Measurements from ENCODE around the gene TMED7.
A peak's percentile ranks its signal among the peaks of the same experiment; 100 is the strongest.

Gene TMED7

DNA sequence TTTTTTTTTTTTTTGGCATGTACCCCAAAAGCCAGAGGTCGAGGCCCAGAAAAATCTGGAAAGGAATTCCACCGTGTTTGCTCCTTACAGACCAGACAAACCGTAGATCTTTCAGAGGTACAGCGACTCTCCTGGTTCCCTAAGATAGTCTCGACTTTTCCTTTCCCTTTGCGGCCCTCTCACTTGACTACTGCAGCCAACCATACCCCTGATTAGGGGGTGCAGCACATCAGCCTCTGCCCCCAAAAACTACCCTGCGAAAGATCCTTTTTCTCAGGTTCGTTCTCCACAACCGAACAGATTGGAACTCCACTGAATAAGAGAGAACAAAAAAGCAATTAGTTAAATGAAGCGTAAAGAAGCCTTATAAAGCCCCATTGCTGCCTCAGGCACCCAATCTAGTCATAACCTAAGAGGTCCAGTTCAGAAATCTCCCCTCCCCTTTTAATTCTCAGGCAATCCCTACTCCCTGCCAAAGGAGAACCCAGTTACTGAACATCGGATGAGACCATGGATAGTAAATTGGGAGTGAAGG, 23.2 kb downstream of the TMED7 start:
- Histone ChIP-seq H3K4me3 (ENCODE audit: low read depth, low read length) (peak overlapping the region; percentile 97), H2AFZ (ENCODE audit: low read length, unreplicated experiment) (peak overlapping the region; percentile 39), H3K79me2 (ENCODE audit: control insufficient read depth, insufficient read depth, low read length, unreplicated experiment) (peaks cover 38% of the 10 kb centered on the region), H3K27me3 (ENCODE audit: insufficient read depth, low read length) (no peaks in the 10 kb centered on the region), H3K27ac (ENCODE audit: low read depth, low read length) (peak overlapping the region; percentile 67), H3K36me3 (ENCODE audit: insufficient read depth, low read length) (0 out of 2 replicates have a peak, but pooled peaks cover 5% of the 10 kb centered on the region), H3K4me1 (ENCODE audit: control insufficient read depth, insufficient read depth, low read length, unreplicated experiment) (peaks cover 18% of the 10 kb centered on the region)

- peaks cover 44% of the 10 kb centered on the region for H3K79me2 ChIP-seq (ENCODE audit: control insufficient read depth, insufficient read depth, low read length, unreplicated experiment)
- H3K27me3 ChIP-seq (ENCODE audit: insufficient read depth, low read length), result no peaks in the 10 kb centered on the region
- H3K36me3 ChIP-seq (ENCODE audit: insufficient read depth, low read length), result 0 out of 2 replicates have a peak, but pooled peaks cover 5% of the 10 kb centered on the region
- H3K4me1 ChIP-seq (ENCODE audit: control insufficient read depth, insufficient read depth, low read length, unreplicated experiment), result peaks cover 23% of the 10 kb centered on the region
- peak within 1 kb of the TSS; percentile 97 for H3K4me3 ChIP-seq (ENCODE audit: low read depth, low read length)
- H2AFZ ChIP-seq (ENCODE audit: low read length, unreplicated experiment), result peak within 1 kb of the TSS; percentile 39
- H3K27ac ChIP-seq (ENCODE audit: low read depth, low read length), result peak within 1 kb of the TSS; percentile 67
These were observed 23.9 kb downstream of the TMED7 start, which contains the start of gene TICAM2 for GRCh38 chr5:115601701-115602590. TICAM2 (minus strand) TSS chr5:115602479; CDS start chr5:115581256, 21,223 bp downstream.

- Histone ChIP-seq H3K4me1 (ENCODE audit: control insufficient read depth, insufficient read depth, low read length, unreplicated experiment) (peaks cover 23% of the 10 kb centered on the region), H3K36me3 (ENCODE audit: insufficient read depth, low read length) (0 out of 2 replicates have a peak, but pooled peaks cover 5% of the 10 kb centered on the region), H3K4me3 (ENCODE audit: low read depth, low read length) (peak overlapping the region; percentile 97), H3K27ac (ENCODE audit: low read depth, low read length) (peak overlapping the region; percentile 67; the same call in 1 of the 2 replicates), H3K79me2 (ENCODE audit: control insufficient read depth, insufficient read depth, low read length, unreplicated experiment) (peaks cover 53% of the 10 kb centered on the region), H2AFZ (ENCODE audit: low read length, unreplicated experiment) (no peak overlapping the region), H3K27me3 (ENCODE audit: insufficient read depth, low read length) (no peaks in the 10 kb centered on the region)
These were observed 25.1 kb downstream of the TMED7 start for GRCh38 chr5:115600766-115601165.

DNA sequence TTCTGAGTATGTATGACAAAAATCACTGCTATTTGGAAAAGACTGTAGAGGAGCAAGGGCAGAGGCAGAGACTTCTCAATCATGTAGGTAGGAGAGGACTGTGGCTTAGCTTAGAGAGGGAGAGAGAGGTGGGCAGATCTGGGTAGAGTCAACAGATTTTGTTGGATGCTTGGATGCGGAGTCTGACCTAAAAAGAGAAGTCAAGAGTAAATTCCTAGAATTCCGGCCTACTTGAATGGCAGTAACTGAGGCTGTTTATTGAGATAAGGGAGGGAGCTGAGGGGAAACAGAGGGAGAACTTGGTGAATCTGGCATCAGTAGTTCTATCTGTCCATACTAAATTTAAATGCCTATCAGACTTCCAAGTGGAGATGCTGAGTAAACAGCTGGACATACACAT, 25.9 kb downstream of the TMED7 start:
- H3K36me3 ChIP-seq (ENCODE audit: insufficient read depth, low read length), result 0 out of 2 replicates have a peak, but pooled peaks cover 5% of the 10 kb centered on the region
- peak overlapping the region; percentile 97 for H3K4me3 ChIP-seq (ENCODE audit: low read depth, low read length)
- H3K4me1 ChIP-seq (ENCODE audit: control insufficient read depth, insufficient read depth, low read length, unreplicated experiment), result peaks cover 26% of the 10 kb centered on the region
- H3K79me2 ChIP-seq (ENCODE audit: control insufficient read depth, insufficient read depth, low read length, unreplicated experiment), result peaks cover 62% of the 10 kb centered on the region
- no peaks in the 10 kb centered on the region for H3K27me3 ChIP-seq (ENCODE audit: insufficient read depth, low read length)
- no peak overlapping the region for H2AFZ ChIP-seq (ENCODE audit: low read length, unreplicated experiment)
- H3K27ac ChIP-seq (ENCODE audit: low read depth, low read length), result no peak overlapping the region

DNA sequence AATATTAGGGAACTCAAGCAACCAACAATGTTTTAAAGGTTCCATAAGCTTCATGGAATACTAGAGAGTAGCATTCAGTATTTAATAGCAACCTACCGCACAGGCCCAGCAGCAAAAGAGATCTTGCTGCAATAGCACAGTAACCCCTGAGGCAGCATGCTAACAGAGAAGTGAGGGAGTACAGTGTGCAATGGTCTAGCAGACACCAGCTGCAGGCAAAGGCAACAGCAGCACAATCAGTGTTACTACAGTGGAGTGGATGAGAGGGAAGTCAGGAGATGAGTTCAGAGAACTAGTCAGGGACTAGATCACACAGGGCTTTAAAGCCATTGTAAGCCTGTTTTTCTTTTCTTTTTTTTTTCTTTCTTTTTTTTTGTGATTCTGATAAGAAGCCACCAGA, 26.3 kb downstream of the TMED7 start:
- no peaks in the 10 kb centered on the region for H3K27me3 ChIP-seq (ENCODE audit: insufficient read depth, low read length)
- no peak overlapping the region; the same call in 1 of the 2 replicates for H3K4me3 ChIP-seq (ENCODE audit: low read depth, low read length)
- no peak overlapping the region for H2AFZ ChIP-seq (ENCODE audit: low read length, unreplicated experiment)
- no peak overlapping the region for H3K27ac ChIP-seq (ENCODE audit: low read depth, low read length)
- peaks cover 66% of the 10 kb centered on the region for H3K79me2 ChIP-seq (ENCODE audit: control insufficient read depth, insufficient read depth, low read length, unreplicated experiment)
- peaks cover 30% of the 10 kb centered on the region for H3K4me1 ChIP-seq (ENCODE audit: control insufficient read depth, insufficient read depth, low read length, unreplicated experiment)
- H3K36me3 ChIP-seq (ENCODE audit: insufficient read depth, low read length), result 0 out of 2 replicates have a peak, but pooled peaks cover 5% of the 10 kb centered on the region

- H3K4me1 ChIP-seq (ENCODE audit: control insufficient read depth, insufficient read depth, low read length, unreplicated experiment), result peaks cover 25% of the 10 kb centered on the region
- H3K36me3 ChIP-seq (ENCODE audit: insufficient read depth, low read length), result peaks cover 4% of the 10 kb centered on the region; the same call in 1 of the 2 replicates
- H3K27me3 ChIP-seq (ENCODE audit: insufficient read depth, low read length), result no peaks in the 10 kb centered on the region
- peaks cover 76% of the 10 kb centered on the region for H3K79me2 ChIP-seq (ENCODE audit: control insufficient read depth, insufficient read depth, low read length, unreplicated experiment)
- no peak overlapping the region for H3K4me3 ChIP-seq (ENCODE audit: low read depth, low read length)
- no peak overlapping the region for H3K27ac ChIP-seq (ENCODE audit: low read depth, low read length)
- H2AFZ ChIP-seq (ENCODE audit: low read length, unreplicated experiment), result no peak overlapping the region
These were observed 31.4 kb downstream of the TMED7 start for GRCh38 chr5:115594128-115595047.

- no peak overlapping the region for H3K27ac ChIP-seq (ENCODE audit: low read depth, low read length)
- peaks cover 50% of the 10 kb centered on the region for H3K79me2 ChIP-seq (ENCODE audit: control insufficient read depth, insufficient read depth, low read length, unreplicated experiment)
- H3K4me3 ChIP-seq (ENCODE audit: low read depth, low read length), result no peak overlapping the region
- no peak overlapping the region for H2AFZ ChIP-seq (ENCODE audit: low read length, unreplicated experiment)
- H3K36me3 ChIP-seq (ENCODE audit: insufficient read depth, low read length), result peaks cover 4% of the 10 kb centered on the region; the same call in 1 of the 2 replicates
- peaks cover 16% of the 10 kb centered on the region for H3K4me1 ChIP-seq (ENCODE audit: control insufficient read depth, insufficient read depth, low read length, unreplicated experiment)
- no peaks in the 10 kb centered on the region for H3K27me3 ChIP-seq (ENCODE audit: insufficient read depth, low read length)
These were observed 36.8 kb downstream of the TMED7 start for GRCh38 chr5:115589043-115589442.

DNA sequence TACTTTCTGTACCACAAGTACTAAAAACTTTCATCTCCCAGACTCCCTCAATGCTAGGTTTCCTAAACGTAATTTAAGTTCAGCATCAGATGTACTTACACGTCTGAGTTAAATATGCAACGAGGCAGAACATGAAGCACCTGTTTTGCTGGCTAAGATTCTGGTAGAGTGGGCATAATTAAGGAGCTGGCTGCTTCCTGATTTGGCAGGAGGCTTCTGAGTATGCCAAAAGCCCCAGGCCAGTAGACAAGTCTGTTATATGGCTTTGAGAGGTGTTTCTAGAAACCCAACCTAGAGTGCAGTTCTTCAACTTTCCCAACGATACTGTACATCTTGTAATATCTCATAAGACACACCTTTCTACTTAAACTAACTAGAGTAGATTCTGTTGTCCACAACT, 37.2 kb downstream of the TMED7 start:
- Histone ChIP-seq H3K79me2 (ENCODE audit: control insufficient read depth, insufficient read depth, low read length, unreplicated experiment) (peaks cover 47% of the 10 kb centered on the region), H3K27ac (ENCODE audit: low read depth, low read length) (no peak overlapping the region), H3K36me3 (ENCODE audit: insufficient read depth, low read length) (peaks cover 4% of the 10 kb centered on the region; the same call in 1 of the 2 replicates), H3K4me3 (ENCODE audit: low read depth, low read length) (no peak overlapping the region), H3K4me1 (ENCODE audit: control insufficient read depth, insufficient read depth, low read length, unreplicated experiment) (peaks cover 15% of the 10 kb centered on the region), H3K27me3 (ENCODE audit: insufficient read depth, low read length) (no peaks in the 10 kb centered on the region), H2AFZ (ENCODE audit: low read length, unreplicated experiment) (no peak overlapping the region)

GRCh38 chr5:115586525-115587146, 39.2 kb downstream of the TMED7 start:
- Histone ChIP-seq H3K27me3 (ENCODE audit: insufficient read depth, low read length) (no peaks in the 10 kb centered on the region), H3K4me3 (ENCODE audit: low read depth, low read length) (no peak overlapping the region), H3K4me1 (ENCODE audit: control insufficient read depth, insufficient read depth, low read length, unreplicated experiment) (peaks cover 21% of the 10 kb centered on the region), H3K79me2 (ENCODE audit: control insufficient read depth, insufficient read depth, low read length, unreplicated experiment) (peaks cover 41% of the 10 kb centered on the region), H2AFZ (ENCODE audit: low read length, unreplicated experiment) (no peak overlapping the region), H3K27ac (ENCODE audit: low read depth, low read length) (no peak overlapping the region), H3K36me3 (ENCODE audit: insufficient read depth, low read length) (peaks cover 4% of the 10 kb centered on the region)

DNA sequence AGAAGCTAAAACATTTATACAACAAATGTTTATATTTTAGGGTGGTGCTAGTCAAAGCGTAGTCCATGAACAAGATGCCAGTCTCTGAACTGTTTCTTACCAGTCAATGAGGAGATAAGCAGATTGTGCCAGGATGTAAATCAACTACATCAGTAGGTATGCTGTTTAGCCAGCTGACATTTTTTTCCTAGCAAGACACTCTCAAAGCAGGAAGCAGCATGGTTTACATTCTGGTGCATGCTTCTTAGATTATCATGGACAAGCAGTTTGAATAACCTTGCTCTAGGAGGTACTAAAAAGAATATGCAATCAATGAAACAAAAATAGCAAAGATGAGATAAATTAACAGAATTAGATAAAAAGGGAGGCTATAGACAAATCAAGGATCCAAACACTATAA, 40.6 kb downstream of the TMED7 start:
- H3K27ac ChIP-seq (ENCODE audit: low read depth, low read length), result no peak overlapping the region
- peaks cover 9% of the 10 kb centered on the region for H3K36me3 ChIP-seq (ENCODE audit: insufficient read depth, low read length)
- no peaks in the 10 kb centered on the region for H3K27me3 ChIP-seq (ENCODE audit: insufficient read depth, low read length)
- H3K79me2 ChIP-seq (ENCODE audit: control insufficient read depth, insufficient read depth, low read length, unreplicated experiment), result peaks cover 32% of the 10 kb centered on the region
- peaks cover 26% of the 10 kb centered on the region for H3K4me1 ChIP-seq (ENCODE audit: control insufficient read depth, insufficient read depth, low read length, unreplicated experiment)
- H3K4me3 ChIP-seq (ENCODE audit: low read depth, low read length), result no peak overlapping the region
- no peak overlapping the region for H2AFZ ChIP-seq (ENCODE audit: low read length, unreplicated experiment)

All from ACC112 (cell line).